Activated CD4-positive, alpha-beta memory T cell treated with anti-CD3 and anti-CD28 coated beads for 36 hours (primary cell): ENCODE results near the gene CDH26. TPM values are rescaled to one million over a fixed set of nuclear protein-coding genes. Genes with fewer than 3 reads are reported as not detected.

ENCODE experiments used
- CTCF ChIA-PET: fragments of 350-600 bp; sonication (Branson Sonifier 250); formaldehyde crosslinking; loops from one replicate; lab custom pipeline; 2021; ENCODE audit warnings: antibody characterized with exemption, inconsistent platforms; lab: Charles Lee
- POLR2A ChIA-PET: fragments of 350-600 bp; sonication (Branson Sonifier 250); formaldehyde crosslinking; loops from one replicate; lab custom pipeline; 2021; ENCODE audit warnings: antibody characterized with exemption; lab: Charles Lee
- DNase-seq: peaks from one replicate; pipeline ENCODE4 v3.0.0-alpha.2; 2020
- H3K27ac Mint-ChIP-seq: one replicate; pipeline ENCODE4 v1.8.0; 2021; ENCODE audit warnings: mixed read lengths
- H3K27me3 Mint-ChIP-seq: one replicate; pipeline ENCODE4 v1.8.0; 2021; ENCODE audit warnings: mixed read lengths
- H3K36me3 Mint-ChIP-seq: one replicate; pipeline ENCODE4 v1.8.0; 2021; ENCODE audit warnings: mixed read lengths
- H3K4me1 Mint-ChIP-seq: one replicate; pipeline ENCODE4 v1.8.0; 2021; ENCODE audit warnings: low read depth, mixed read lengths
- H3K4me3 Mint-ChIP-seq: one replicate; pipeline ENCODE4 v1.8.0; 2021; ENCODE audit warnings: mild to moderate bottlenecking, mixed read lengths
- H3K9me3 Mint-ChIP-seq: one replicate; pipeline ENCODE4 v1.8.0; 2021; ENCODE audit warnings: mixed read lengths
- intact Hi-C: fragments of 100-400 bp; cut with micrococcal nuclease; formaldehyde crosslinking; loops from one replicate; pipeline ENCODE4 v1.15.1; 2023
- total RNA-seq, 2 experiments: library from RNA; stranded (reverse); gene quantifications; one replicate each; pipeline ENCODE4 v1.2.3, GENCODE V29; 2021

The CDH26 gene
- total RNA-seq, 2 experiments from 2014 or later = 1.5 to 1.6 TPM

DNA sequence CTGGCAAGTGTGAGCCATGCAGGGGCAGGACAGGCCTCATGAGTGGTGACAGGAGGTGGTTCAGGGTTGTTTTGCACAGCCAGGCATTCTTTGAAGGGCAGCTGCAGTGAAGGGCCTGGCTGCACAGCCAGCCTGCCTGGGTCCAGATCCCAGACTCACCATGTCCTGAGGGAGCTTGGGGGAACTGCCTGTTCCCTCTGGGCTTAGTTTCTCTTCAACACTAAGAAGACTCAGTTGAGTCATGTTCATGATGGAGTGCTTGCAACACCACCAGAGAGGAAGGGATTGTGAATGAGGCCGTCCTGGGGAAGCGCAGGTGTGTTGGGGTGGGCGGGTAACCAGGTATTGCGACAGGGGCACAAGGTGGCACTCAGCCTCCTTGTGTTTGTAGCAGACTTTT, 102.4 kb downstream of the CDH26 start:
- H3K36me3 Mint-ChIP-seq = no peaks in the 10 kb centered on the region
- no peaks in the 10 kb centered on the region for H3K9me3 Mint-ChIP-seq
- H3K4me3 Mint-ChIP-seq = no peak overlapping the region
- CTCF ChIA-PET = no interaction called here
- no peak for DNase-seq
- H3K4me1 Mint-ChIP-seq = peaks cover 47% of the 10 kb centered on the region
- intact Hi-C loops = no loop called here
- H3K27me3 Mint-ChIP-seq = no peaks in the 10 kb centered on the region
- POLR2A ChIA-PET = no interaction called here
- H3K27ac Mint-ChIP-seq = no peak overlapping the region

DNA sequence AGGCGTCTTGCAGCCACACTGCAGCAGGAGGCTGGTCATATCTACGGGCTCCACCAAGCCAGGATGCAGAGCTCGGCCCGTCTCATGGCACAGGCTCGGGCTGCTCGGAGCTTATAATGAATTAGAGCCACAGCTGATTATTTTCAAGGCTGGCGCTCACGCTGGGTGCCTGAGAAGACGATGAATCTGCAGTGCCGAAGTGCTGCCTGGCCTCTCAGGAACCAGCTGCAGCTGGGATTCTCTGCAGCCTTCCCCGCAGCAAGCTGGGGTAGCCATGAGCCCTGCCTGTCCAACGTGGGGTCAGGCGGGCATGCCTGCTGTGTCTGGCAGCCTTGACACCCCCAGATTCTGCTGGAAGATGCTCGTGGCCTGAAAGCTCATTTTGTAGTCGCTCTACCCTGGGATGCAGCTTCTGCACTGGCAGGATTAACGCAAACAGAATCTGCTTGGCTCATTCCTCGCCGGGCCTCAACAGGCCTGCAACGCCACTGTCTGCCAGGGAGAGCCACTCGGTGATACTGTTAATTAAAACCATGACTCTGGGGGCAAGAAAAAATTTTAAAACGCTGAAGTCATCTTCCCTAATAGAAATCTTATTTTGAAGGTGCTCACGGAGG, 104.3 kb downstream of the CDH26 start:
- CTCF ChIA-PET = no interaction called here
- POLR2A ChIA-PET = no interaction called here
- H3K27ac Mint-ChIP-seq = no peak overlapping the region
- no peak overlapping the region for H3K4me3 Mint-ChIP-seq
- DNase-seq = no peak
- H3K36me3 Mint-ChIP-seq = no peaks in the 10 kb centered on the region
- no peaks in the 10 kb centered on the region for H3K27me3 Mint-ChIP-seq
- intact Hi-C loops = no loop called here
- no peaks in the 10 kb centered on the region for H3K9me3 Mint-ChIP-seq
- peaks cover 27% of the 10 kb centered on the region for H3K4me1 Mint-ChIP-seq

DNA sequence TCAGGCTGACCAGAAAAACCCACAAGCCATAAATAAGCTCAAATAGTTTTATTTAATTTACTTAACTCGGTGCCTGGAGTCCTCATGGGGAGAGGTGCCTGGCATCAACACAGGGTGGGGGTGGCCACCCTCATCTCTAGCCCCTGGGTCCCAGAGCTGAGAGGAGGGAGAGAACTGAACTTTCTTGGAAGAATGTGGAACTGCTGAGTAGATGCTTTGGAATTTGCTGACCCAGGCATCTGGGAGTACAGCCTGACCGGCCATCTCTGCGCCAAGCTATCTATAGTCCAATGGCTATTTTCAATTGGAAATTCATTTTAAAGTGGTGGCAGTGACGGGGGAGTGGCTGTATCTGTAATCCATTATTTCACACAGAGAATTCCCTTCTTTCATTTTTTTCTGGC, 104.8 kb downstream of the CDH26 start:
- Mint-ChIP-seq H3K36me3 (no peaks in the 10 kb centered on the region), H3K27me3 (no peaks in the 10 kb centered on the region), H3K9me3 (no peaks in the 10 kb centered on the region), H3K27ac (no peak overlapping the region), H3K4me1 (peaks cover 22% of the 10 kb centered on the region), H3K4me3 (no peak overlapping the region)
- no peak for DNase-seq
- ChIA-PET POLR2A (no interaction called here), CTCF (no interaction called here)
- intact Hi-C loops = no loop called here

DNA sequence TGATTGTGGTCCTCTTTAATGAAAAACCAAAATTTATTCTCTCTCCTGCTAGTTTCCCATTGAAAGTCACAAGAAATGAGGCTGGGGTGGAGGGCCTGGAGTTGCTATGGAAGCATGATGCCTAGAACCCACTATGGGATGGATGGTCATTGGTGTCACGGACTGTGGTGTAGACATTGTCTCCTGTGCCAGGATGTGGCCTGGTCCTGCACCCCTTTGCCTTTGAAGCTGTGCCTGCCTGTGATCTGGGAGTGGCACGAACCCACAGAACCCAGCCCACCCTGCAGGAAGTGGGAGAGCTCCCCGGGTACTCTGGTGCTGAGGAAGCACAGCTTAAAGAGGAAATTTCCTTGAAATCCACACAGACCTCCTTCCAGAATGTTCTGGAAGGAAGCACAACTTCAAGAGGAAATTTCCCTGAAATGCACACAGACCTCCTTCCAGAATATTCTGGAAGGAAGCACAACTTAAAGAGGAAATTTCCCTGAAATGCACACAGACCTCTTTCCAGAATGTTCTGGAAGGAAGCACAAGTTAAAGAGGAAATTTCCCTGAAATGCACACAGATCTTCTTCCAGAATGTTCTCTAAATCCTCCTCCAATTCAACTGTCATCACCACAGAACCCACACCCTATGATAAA, 105.6 kb downstream of the CDH26 start:
- DNase-seq = no peak
- H3K4me3 Mint-ChIP-seq = no peak overlapping the region
- no peaks in the 10 kb centered on the region for H3K36me3 Mint-ChIP-seq
- ChIA-PET POLR2A (no interaction called here), CTCF (no interaction called here)
- no peaks in the 10 kb centered on the region for H3K27me3 Mint-ChIP-seq
- intact Hi-C loops = no loop called here
- H3K27ac Mint-ChIP-seq = no peak overlapping the region
- H3K9me3 Mint-ChIP-seq = no peaks in the 10 kb centered on the region
- peaks cover 19% of the 10 kb centered on the region for H3K4me1 Mint-ChIP-seq

Other genes starting within 250 kb of the CDH26 start
- gene SYCP2, start 24.8 kb upstream of the CDH26 start, total RNA-seq = 1 to 10 TPM; 3.1 to 3.9 TPM
- 1 to 10 TPM; 5.7 TPM for gene PPP1R3D, start 18.1 kb upstream of the CDH26 start, total RNA-seq
- gene FAM217B, start 18.0 kb upstream of the CDH26 start, total RNA-seq = 10 to 100 TPM; 18.4 to 20.3 TPM